Loucy (cell line): ENCODE results near the gene HRH3.

Experiments used
- H2AFZ ChIP-seq: fragments of 200-600 bp; sonication (generic); 2 replicates; pipeline ENCODE4 v1.6.0; 2016; ENCODE audit warnings: antibody characterized with exemption, mild to moderate bottlenecking, low read length, moderate library complexity
- H3F3A ChIP-seq: fragments of 200-600 bp; 2 replicates; pipeline ENCODE4 v1.6.0; 2016; ENCODE audit warnings: antibody characterized with exemption, low read depth, mild to moderate bottlenecking
- H3K27me3 ChIP-seq: fragments of 200-600 bp; sonication (generic); 2 replicates; pipeline ENCODE4 v1.6.1; 2014; ENCODE audit warnings: low read length, mild to moderate bottlenecking; ENCODE audit not compliant: insufficient read depth, poor library complexity, severe bottlenecking
- H3K36me3 ChIP-seq: fragments of 200-600 bp; sonication (generic); 2 replicates; pipeline ENCODE4 v1.6.1; 2016; ENCODE audit warnings: low read length; ENCODE audit not compliant: insufficient read depth
- H3K4me1 ChIP-seq: fragments of 200-600 bp; sonication (generic); 2 replicates; pipeline ENCODE4 v1.5.1; 2014; ENCODE audit warnings: low read length, mild to moderate bottlenecking; ENCODE audit not compliant: insufficient read depth, poor library complexity, severe bottlenecking
- H3K4me2 ChIP-seq: fragments of 200-600 bp; sonication (generic); 2 replicates; pipeline ENCODE4 v1.6.0; 2014; ENCODE audit warnings: antibody characterized with exemption, low read length, low read depth, mild to moderate bottlenecking; ENCODE audit not compliant: poor library complexity, severe bottlenecking
- H3K4me3 ChIP-seq: fragments of 200-600 bp; sonication (generic); 2 replicates; pipeline ENCODE4 v1.5.1; 2014; ENCODE audit warnings: low read length, mild to moderate bottlenecking, mixed read lengths; ENCODE audit not compliant: poor library complexity, severe bottlenecking
- H3K79me2 ChIP-seq: fragments of 200-600 bp; sonication (generic); 2 replicates; pipeline ENCODE4 v1.6.1; 2014; ENCODE audit warnings: low read length; ENCODE audit not compliant: insufficient read depth
- H3K9ac ChIP-seq: fragments of 200-600 bp; sonication (generic); 2 replicates; pipeline ENCODE4 v1.6.0; 2014; ENCODE audit warnings: mild to moderate bottlenecking, low read depth, low read length, moderate library complexity; ENCODE audit not compliant: poor library complexity, severe bottlenecking
- H3K9me2 ChIP-seq: fragments of 200-600 bp; sonication (generic); replicated peaks from 2 replicates; pipeline ENCODE4 v1.6.1; 2016; ENCODE audit warnings: low read depth, low read length, mixed read lengths
- H3K9me3 ChIP-seq: fragments of 200-600 bp; sonication (generic); 2 replicates; pipeline ENCODE4 v1.6.1; 2014; ENCODE audit warnings: mild to moderate bottlenecking, antibody characterized with exemption, low read length, low read depth; ENCODE audit not compliant: insufficient read depth
- H4K20me1 ChIP-seq: fragments of 200-600 bp; sonication (generic); 2 replicates; pipeline ENCODE4 v1.6.0; 2014; ENCODE audit warnings: antibody characterized with exemption, low read length, mild to moderate bottlenecking; ENCODE audit not compliant: insufficient read depth, poor library complexity, severe bottlenecking
- EZH2phosphoT487 ChIP-seq: fragments of 200-600 bp; IDR thresholded peaks from 2 replicates; pipeline ENCODE4 v1.6.1; 2018; ENCODE audit warnings: antibody characterized with exemption, mild to moderate bottlenecking, moderate library complexity, borderline replicate concordance
- TF ChIP-seq, protein P1 (sequence below): fragments of 200-600 bp; sonication (generic); conservative IDR thresholded peaks from 2 replicates; pipeline ENCODE4 v1.5.1; 2014; ENCODE audit warnings: mild to moderate bottlenecking, antibody characterized with exemption, low read length

HRH3 gene

GRCh38 chr20:62236766-62237513, 16.9 kb upstream of the HRH3 start:
- Histone ChIP-seq H3K9me2 (no peaks in the 10 kb centered on the region), H3K27me3 (no peaks in the 10 kb centered on the region), H3F3A (no peaks in the 10 kb centered on the region), H3K79me2 (peaks cover 34% of the 10 kb centered on the region), H3K4me1 (peaks cover 33% of the 10 kb centered on the region), H4K20me1 (peaks cover 27% of the 10 kb centered on the region), H2AFZ (no peak overlapping the region), H3K36me3 (no peaks in the 10 kb centered on the region), H3K4me3 (no peak overlapping the region), H3K4me2 (no peak overlapping the region), H3K9ac (no peak overlapping the region), H3K9me3 (no peaks in the 10 kb centered on the region)
- TF ChIP-seq, protein P1, sequence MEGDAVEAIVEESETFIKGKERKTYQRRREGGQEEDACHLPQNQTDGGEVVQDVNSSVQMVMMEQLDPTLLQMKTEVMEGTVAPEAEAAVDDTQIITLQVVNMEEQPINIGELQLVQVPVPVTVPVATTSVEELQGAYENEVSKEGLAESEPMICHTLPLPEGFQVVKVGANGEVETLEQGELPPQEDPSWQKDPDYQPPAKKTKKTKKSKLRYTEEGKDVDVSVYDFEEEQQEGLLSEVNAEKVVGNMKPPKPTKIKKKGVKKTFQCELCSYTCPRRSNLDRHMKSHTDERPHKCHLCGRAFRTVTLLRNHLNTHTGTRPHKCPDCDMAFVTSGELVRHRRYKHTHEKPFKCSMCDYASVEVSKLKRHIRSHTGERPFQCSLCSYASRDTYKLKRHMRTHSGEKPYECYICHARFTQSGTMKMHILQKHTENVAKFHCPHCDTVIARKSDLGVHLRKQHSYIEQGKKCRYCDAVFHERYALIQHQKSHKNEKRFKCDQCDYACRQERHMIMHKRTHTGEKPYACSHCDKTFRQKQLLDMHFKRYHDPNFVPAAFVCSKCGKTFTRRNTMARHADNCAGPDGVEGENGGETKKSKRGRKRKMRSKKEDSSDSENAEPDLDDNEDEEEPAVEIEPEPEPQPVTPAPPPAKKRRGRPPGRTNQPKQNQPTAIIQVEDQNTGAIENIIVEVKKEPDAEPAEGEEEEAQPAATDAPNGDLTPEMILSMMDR = no peak
- TF ChIP-seq EZH2phosphoT487 = no peak

- TF ChIP-seq, protein P1 = no peak
- no peak for TF ChIP-seq EZH2phosphoT487
- Histone ChIP-seq H3K4me2 (no peak overlapping the region), H3K36me3 (no peaks in the 10 kb centered on the region), H3K9me2 (no peaks in the 10 kb centered on the region), H4K20me1 (peaks cover 20% of the 10 kb centered on the region), H3F3A (no peaks in the 10 kb centered on the region), H3K4me3 (no peak overlapping the region), H3K79me2 (peaks cover 26% of the 10 kb centered on the region), H3K9ac (no peak overlapping the region), H3K9me3 (no peaks in the 10 kb centered on the region), H3K27me3 (no peaks in the 10 kb centered on the region), H2AFZ (no peak overlapping the region), H3K4me1 (peaks cover 26% of the 10 kb centered on the region)
Observed at GRCh38 chr20:62236200-62236599, 16.1 kb upstream of the HRH3 start.

DNA sequence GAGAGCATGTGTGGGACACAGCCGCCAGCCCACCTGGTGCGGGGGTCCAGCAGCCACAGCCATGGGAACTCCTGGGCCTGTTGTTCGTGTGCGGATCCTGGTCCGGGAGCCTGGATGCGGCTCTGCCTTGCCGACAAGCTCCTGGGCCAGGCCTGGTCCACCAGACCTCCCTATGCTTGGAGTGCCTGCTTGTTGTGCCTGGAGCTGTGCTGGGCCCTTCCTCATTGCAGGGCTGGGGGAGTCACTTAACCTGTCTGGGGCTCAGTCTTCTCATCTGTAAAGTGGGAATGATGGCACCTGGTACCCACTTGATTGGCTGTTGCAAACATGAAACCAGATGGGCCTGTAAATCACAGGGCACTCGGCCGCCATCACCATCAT, 15.7 kb upstream of the HRH3 start:
- Histone ChIP-seq H3K79me2 (peaks cover 22% of the 10 kb centered on the region), H3K9me3 (no peaks in the 10 kb centered on the region), H3K9ac (no peak overlapping the region), H2AFZ (no peak overlapping the region), H3K27me3 (no peaks in the 10 kb centered on the region), H4K20me1 (peaks cover 16% of the 10 kb centered on the region), H3F3A (no peaks in the 10 kb centered on the region), H3K4me1 (peaks cover 22% of the 10 kb centered on the region), H3K9me2 (no peaks in the 10 kb centered on the region), H3K4me3 (no peak overlapping the region), H3K36me3 (no peaks in the 10 kb centered on the region), H3K4me2 (no peak overlapping the region)
- TF ChIP-seq EZH2phosphoT487 = no peak
- TF ChIP-seq, protein P1 = no peak
